GM12878 (cell line): ENCODE data around the gene ZNF558. TPM values are rescaled to one million over a fixed set of nuclear protein-coding genes. Genes with fewer than 3 reads are reported as not detected.

Experiments used
- ATAC-seq: fragments of 200-7000 bp; cut with Tn5 transposase; 3 replicates; pipeline ENCODE4 v1.9.1; 2020; ENCODE audit warnings: mild to moderate bottlenecking, moderate library complexity
- BruUV-seq: library from RNA; stranded (reverse); fragments of 400-500 nt; replicated peaks from 2 replicates; lab custom pipeline; 2021; lab: Mats Ljungman, UMichigan
- CTCF ChIA-PET: fragments of 300-600 bp; sonication (Branson Sonifier 250); formaldehyde crosslinking; extraction: SDS; loops from one replicate; lab custom pipeline; 2021; ENCODE audit warnings: inconsistent platforms; lab: Yijun Ruan, JAX
- POLR2A ChIA-PET: fragments of 350-600 bp; formaldehyde crosslinking; extraction: SDS; loops from one replicate; lab custom pipeline; 2021; ENCODE audit warnings: inconsistent platforms; lab: Charles Lee
- RAD21 ChIA-PET: fragments of 300-600 bp; sonication (Branson Sonifier 250); formaldehyde crosslinking; loops from one replicate; lab custom pipeline; 2023; ENCODE audit warnings: antibody characterized with exemption; ENCODE audit not compliant: unreplicated experiment; lab: Charles Lee
- SMC1A ChIA-PET: fragments of 300-600 bp; sonication (Branson Sonifier 250); formaldehyde crosslinking; loops from one replicate; lab custom pipeline; 2023; ENCODE audit not compliant: unreplicated experiment, uncharacterized antibody; lab: Charles Lee
- DNase-seq: peaks from one replicate; pipeline ENCODE4 v3.0.0-alpha.2; 2011; ENCODE audit warnings: low read depth, low spot score
- FAIRE-seq: peaks from 3 replicates; lab custom pipeline; 2011; peaks lifted over from hg19 to GRCh38; lab: Jason Lieb, UNC
- H2AFZ ChIP-seq: 2 replicates; pipeline ENCODE4 v1.6.0; 2011; ENCODE audit warnings: low read depth, low read length, control low read depth; ENCODE audit not compliant: control insufficient read depth
- H3K27ac ChIP-seq: 2 replicates; pipeline ENCODE4 v1.5.1; 2011; ENCODE audit warnings: control low read depth; ENCODE audit not compliant: control insufficient read depth, insufficient read depth
- H3K27me3 ChIP-seq, 2 experiments: replicated peaks in 1 of 2; 2 replicates each; pipeline versions ENCODE4 v1.6.0 to v1.6.1; 2011; ENCODE audit warnings: low read length in 1 of 2; ENCODE audit not compliant: control insufficient read depth in 2 of 2, insufficient read depth in 2 of 2
- H3K36me3 ChIP-seq, 2 experiments: 2 replicates each; pipeline ENCODE4 v1.5.1; 2011; ENCODE audit warnings: low read length in 1 of 2; ENCODE audit not compliant: control insufficient read depth in 2 of 2, insufficient read depth in 2 of 2
- H3K4me1 ChIP-seq: 2 replicates; pipeline ENCODE4 v1.6.1; 2011; ENCODE audit warnings: mild to moderate bottlenecking, low read length, moderate library complexity, mixed read lengths; ENCODE audit not compliant: control insufficient read depth, insufficient read depth
- H3K4me2 ChIP-seq: 2 replicates; pipeline ENCODE4 v1.6.0; 2011; ENCODE audit warnings: control low read depth; ENCODE audit not compliant: control insufficient read depth, insufficient read depth
- H3K4me3 ChIP-seq: fragments of 200-600 bp; sonication (generic); 2 replicates; pipeline ENCODE4 v1.5.1; 2016
- H3K79me2 ChIP-seq: 2 replicates; pipeline ENCODE4 v1.6.0; 2011; ENCODE audit warnings: low read length; ENCODE audit not compliant: control insufficient read depth, insufficient read depth
- H3K9ac ChIP-seq: 2 replicates; pipeline ENCODE4 v1.8.0; 2011; ENCODE audit warnings: low read length, control low read depth, mixed read lengths; ENCODE audit not compliant: control insufficient read depth, insufficient read depth
- H3K9me3 ChIP-seq: replicated peaks from 3 replicates; pipeline ENCODE4 v1.5.1; 2011; ENCODE audit warnings: mild to moderate bottlenecking, low read length; ENCODE audit not compliant: control insufficient read depth, insufficient read depth
- H4K20me1 ChIP-seq: 2 replicates; pipeline ENCODE4 v1.6.0; 2011; ENCODE audit not compliant: control insufficient read depth, insufficient read depth
- BCL3 ChIP-seq: IDR thresholded peaks from 2 replicates; pipeline ENCODE4 v1.6.1; 2011; ENCODE audit warnings: borderline replicate concordance, low read depth, mild to moderate bottlenecking, moderate library complexity, low read length; ENCODE audit not compliant: insufficient read depth, poor library complexity, severe bottlenecking
- BMI1 ChIP-seq: fragments of 450-650 bp; IDR thresholded peaks from 2 replicates; pipeline ENCODE4 v1.6.1; 2016; ENCODE audit warnings: mild to moderate bottlenecking, moderate library complexity, borderline replicate concordance
- FOXK2 ChIP-seq: fragments of 450-650 bp; IDR thresholded peaks from 2 replicates; pipeline ENCODE4 v1.6.1; 2017; ENCODE audit warnings: mild to moderate bottlenecking, moderate library complexity
- JUND ChIP-seq: IDR thresholded peaks from 2 replicates; pipeline ENCODE4 v1.6.1; 2012; ENCODE audit warnings: low read depth, mild to moderate bottlenecking, low read length, improper control_type of control experiment, moderate library complexity
- MTA2 ChIP-seq: fragments of 450-650 bp; IDR thresholded peaks from 2 replicates; pipeline ENCODE4 v1.6.1; 2016; ENCODE audit warnings: low read depth, mild to moderate bottlenecking, moderate library complexity
- NR2F1 ChIP-seq: fragments of 450-650 bp; conservative IDR thresholded peaks from 2 replicates; pipeline ENCODE4 v1.6.1; 2017; ENCODE audit warnings: mild to moderate bottlenecking
- RBBP5 ChIP-seq: fragments of 200-600 bp; sonication (generic); conservative IDR thresholded peaks from 2 replicates; pipeline ENCODE4 v1.6.1; 2016
- RELA ChIP-seq: fragments of 450-650 bp; IDR thresholded peaks from 2 replicates; pipeline ENCODE4 v1.8.0; 2014; ENCODE audit warnings: borderline replicate concordance; ENCODE audit not compliant: partially characterized antibody
- SIX5 ChIP-seq: IDR thresholded peaks from 2 replicates; pipeline ENCODE4 v1.6.1; 2011; ENCODE audit warnings: mild to moderate bottlenecking, low read depth, low read length, moderate library complexity; ENCODE audit not compliant: severe bottlenecking
- in situ Hi-C: fragments of 300-500 bp; cut with MboI; formaldehyde crosslinking; loops from 9 replicates; pipeline ENCODE4 v1.14.3; 2018; ENCODE audit warnings: mixed read lengths
- intact Hi-C: fragments of 100-400 bp; cut with micrococcal nuclease; formaldehyde crosslinking; loops from one replicate; pipeline ENCODE4 v1.14.2; 2022; ENCODE audit not compliant: unreplicated experiment
- polyA plus RNA-seq, 11 experiments: library from polyadenylated mRNA; depleted of rRNA in 4 of 11; unstranded in 6 of 11; stranded (reverse) in 5 of 11; fragments of >200 nt; fragmentation: Nextera tagmentation in 4 of 11; fragmentation: Illumina TruSeq in 1 of 11; extraction: Ambion mirVana in 4 of 11; extraction: Trizol in 1 of 11; gene quantifications; 1 replicate in 1 of 11; 2 replicates in 10 of 11; pipeline versions ENCODE4 v1.2.1 to v1.2.3, GENCODE V29; 2011 to 2016; ENCODE audit warnings: inconsistent platforms in 2 of 11, missing spikeins in 2 of 11, low read depth in 1 of 11
- total RNA-seq, 4 experiments: library from RNA; depleted of rRNA in 3 of 4; stranded (reverse); fragments of >200 nt in 3 of 4; fragmentation: Illumina TruSeq in 1 of 4; extraction: Trizol in 1 of 4; gene quantifications; 2 replicates each; pipeline versions ENCODE4 v1.2.1 to v1.2.3, GENCODE V29; 2013 to 2021

The ZNF558 gene
- total and polyA plus RNA-seq, 10 of the 15 experiments (the other 5 are each of a cell fraction or from before 2014, with no cell fraction given), result 0.95 to 8.1 (median 6.2) TPM; not detected in 1

GRCh38 chr19:8881512-8881911 is 49.4 kb upstream of the ZNF558 start:
- CTCF ChIA-PET, result no interaction called here
- no peaks in the 10 kb centered on the region; the same call in 2 of the 3 replicates for H3K9me3 ChIP-seq
- H4K20me1 ChIP-seq, result no peaks in the 10 kb centered on the region
- no peak overlapping the region for H3K4me3 ChIP-seq
- no peak overlapping the region for H2AFZ ChIP-seq
- BruUV-seq, result no TSS peak
- in situ Hi-C loops (no loop called here), intact Hi-C loops (no loop called here)
- no peaks in the 10 kb centered on the region for H3K27me3 ChIP-seq
- no peaks in the 10 kb centered on the region for H3K36me3 ChIP-seq
- H3K4me2 ChIP-seq, result no peak overlapping the region
- POLR2A ChIA-PET, result no interaction called here
- SMC1A ChIA-PET, result no interaction called here
- no peaks in the 10 kb centered on the region for H3K4me1 ChIP-seq
- RAD21 ChIA-PET, result no interaction called here
- no peak overlapping the region for H3K9ac ChIP-seq
- H3K27ac ChIP-seq, result no peak overlapping the region
- DNase-seq, result no peak
- FAIRE-seq, result no peak
- no peak for ATAC-seq
- no peak for TF ChIP-seq NR2F1
- TF ChIP-seq FOXK2, result no peak
- TF ChIP-seq MTA2, result no peak
- no peak for TF ChIP-seq SIX5
- TF ChIP-seq RBBP5, result no peak
- no peak for TF ChIP-seq BMI1
- TF ChIP-seq JUND, result no peak
- TF ChIP-seq BCL3, result no peak
- no peak for TF ChIP-seq RELA
- H3K79me2 ChIP-seq, result no peaks in the 10 kb centered on the region
